Sigmoid colon (tissue), 7 donors: ENCODE data around the gene GBF1. TPM values are rescaled to one million over a fixed set of nuclear protein-coding genes. Genes with fewer than 3 reads are reported as not detected.

Experiments
- DNase-seq: peaks from one replicate; pipeline ENCODE4 v3.0.0-alpha.2; 2019
- H3K27ac ChIP-seq, 4 donors: fragments of 200-600 bp; sonication (generic); one replicate each; pipeline ENCODE4 v1.5.1; 2016 to 2019; ENCODE audit warnings: mild to moderate bottlenecking in 1 of 4
- H3K27me3 ChIP-seq, 3 donors: fragments of 200-600 bp; sonication (generic); one replicate each; pipeline ENCODE4 v1.5.1; 2019; ENCODE audit warnings: mild to moderate bottlenecking in 1 of 3
- H3K36me3 ChIP-seq, 4 donors: fragments of 200-600 bp; sonication (generic); one replicate each; pipeline ENCODE4 v1.5.1; 2016 to 2019
- H3K4me1 ChIP-seq, 4 donors: fragments of 200-600 bp; sonication (generic); one replicate each; pipeline ENCODE4 v1.5.1; 2017 to 2019
- H3K4me3 ChIP-seq, 4 donors: fragments of 200-600 bp; sonication (generic); one replicate each; pipeline ENCODE4 v1.5.1; 2017 to 2019; ENCODE audit warnings: mild to moderate bottlenecking in 2 of 4, moderate library complexity in 1 of 4
- H3K9me3 ChIP-seq, 4 donors: fragments of 200-600 bp in 3 of 4; sonication (generic) in 3 of 4; one replicate each; pipeline versions ENCODE4 v1.5.1 to v1.6.1; 2013 to 2019
- EP300 ChIP-seq, 4 donors: sonication (generic); formaldehyde crosslinking; IDR thresholded peaks; one replicate each; pipeline ENCODE4 v1.6.1; 2017; ENCODE audit warnings: antibody characterized with exemption in 4 of 4
- POLR2A ChIP-seq, 2 donors: fragments of 450-650 bp; IDR thresholded peaks; one replicate each; pipeline ENCODE4 v1.6.1; 2016; ENCODE audit warnings: antibody characterized with exemption in 2 of 2, mild to moderate bottlenecking in 2 of 2, moderate library complexity in 2 of 2
- POLR2AphosphoS5 ChIP-seq, 4 donors: sonication (generic); formaldehyde crosslinking; IDR thresholded peaks; one replicate each; pipeline ENCODE4 v1.6.1; 2017; ENCODE audit warnings: antibody characterized with exemption in 4 of 4
- WGBS, 2 donors: extraction: QIAGEN DNeasy Blood & Tissue Kit; methylation state at CpG; one replicate each; pipeline ENCODE4 v1.1.7; 2013; 5-methylcytosine and 5-hydroxymethylcytosine counted together
- intact Hi-C: fragments of 100-400 bp; cut with DNase I; formaldehyde crosslinking; loops from one replicate; pipeline ENCODE4 v1.15.1; 2023
- polyA plus RNA-seq, 3 donors: library from polyadenylated mRNA; stranded (reverse); fragments of 200-250 nt; gene quantifications; one replicate each; pipeline ENCODE4 v1.2.3, GENCODE V29; 2013
- total RNA-seq, 4 donors: library from RNA; depleted of rRNA; stranded (reverse); fragments of >200 nt; gene quantifications; one replicate each; pipeline ENCODE4 v1.1.0, GENCODE V29; 2016
- TF ChIP-seq, protein P1 (sequence below), 4 experiments: fragments of 450-650 bp in 3 of 4; fragments of 200-600 bp in 1 of 4; IDR thresholded peaks; one replicate each; pipeline ENCODE4 v1.5.1; 2016 to 2019; ENCODE audit warnings: antibody characterized with exemption in 4 of 4, mild to moderate bottlenecking in 3 of 4, moderate library complexity in 2 of 4
- donor health status: healthy with polysubstance abuse.
- donor health status: Bipolar disorder and iron deficiency.
- donor health status: healthy.

The GBF1 gene
- total and polyA plus RNA-seq, 7 donors = 8.4 to 38.2 (median 18.5) TPM

DNA sequence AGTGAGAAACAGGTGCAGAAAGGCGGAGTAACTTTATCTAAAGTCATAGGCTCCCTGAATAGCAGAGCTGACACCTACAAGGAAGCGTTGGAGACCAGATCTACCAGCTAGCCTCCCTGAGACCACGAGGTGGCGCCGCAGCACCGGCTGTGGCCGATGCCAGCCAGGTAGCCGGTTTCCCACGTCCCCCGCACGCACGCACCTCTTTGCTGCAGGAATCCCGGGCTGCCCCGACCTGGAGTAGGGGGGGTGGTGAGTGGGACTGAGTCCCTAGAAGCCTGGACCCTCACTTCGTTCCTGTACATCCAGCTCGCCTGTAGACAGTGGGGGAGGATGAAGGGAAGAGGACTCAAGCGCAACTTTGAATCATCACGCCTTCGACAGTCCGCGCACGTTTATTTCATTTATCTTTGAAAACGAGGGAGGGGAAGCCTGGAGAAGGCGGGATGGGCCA is 15.5 kb upstream of the GBF1 start:
- Histone ChIP-seq H3K36me3 (no peaks in the 10 kb centered on the region), H3K27ac (no peak overlapping the region), H3K9me3 (no peaks in the 10 kb centered on the region), H3K27me3 (peaks cover 20 to 69% (median 42%) of the 10 kb centered on the region in 3 donors), H3K4me3 (peak overlapping the region in 3 of 4 donors; percentile 32 to 49 (median 46)), H3K4me1 (peaks cover 0 to 38% (median 34%) of the 10 kb centered on the region in 4 donors)
- intact Hi-C loops = loop anchor here (1.0 to 10.0 kb wide), 3 partner anchors 58 to 355 kb away; no protein-coding TSS in a partner anchor
- DNase-seq = peak; percentile 88
- WGBS, 2 donors = 1% methylated on average over 24 of the region's 24 CpGs
- TF ChIP-seq, protein P1, sequence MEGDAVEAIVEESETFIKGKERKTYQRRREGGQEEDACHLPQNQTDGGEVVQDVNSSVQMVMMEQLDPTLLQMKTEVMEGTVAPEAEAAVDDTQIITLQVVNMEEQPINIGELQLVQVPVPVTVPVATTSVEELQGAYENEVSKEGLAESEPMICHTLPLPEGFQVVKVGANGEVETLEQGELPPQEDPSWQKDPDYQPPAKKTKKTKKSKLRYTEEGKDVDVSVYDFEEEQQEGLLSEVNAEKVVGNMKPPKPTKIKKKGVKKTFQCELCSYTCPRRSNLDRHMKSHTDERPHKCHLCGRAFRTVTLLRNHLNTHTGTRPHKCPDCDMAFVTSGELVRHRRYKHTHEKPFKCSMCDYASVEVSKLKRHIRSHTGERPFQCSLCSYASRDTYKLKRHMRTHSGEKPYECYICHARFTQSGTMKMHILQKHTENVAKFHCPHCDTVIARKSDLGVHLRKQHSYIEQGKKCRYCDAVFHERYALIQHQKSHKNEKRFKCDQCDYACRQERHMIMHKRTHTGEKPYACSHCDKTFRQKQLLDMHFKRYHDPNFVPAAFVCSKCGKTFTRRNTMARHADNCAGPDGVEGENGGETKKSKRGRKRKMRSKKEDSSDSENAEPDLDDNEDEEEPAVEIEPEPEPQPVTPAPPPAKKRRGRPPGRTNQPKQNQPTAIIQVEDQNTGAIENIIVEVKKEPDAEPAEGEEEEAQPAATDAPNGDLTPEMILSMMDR (IDR thresholded peaks at IDR 0.05) = peak; percentile 89 to 93 (median 90)
- TF ChIP-seq POLR2AphosphoS5 (IDR thresholded peaks at IDR 0.05) (peak in 1 of 4 donors; percentile 10), EP300 (IDR thresholded peaks at IDR 0.05) (no peak), POLR2A (IDR thresholded peaks at IDR 0.05) (no peak)

DNA sequence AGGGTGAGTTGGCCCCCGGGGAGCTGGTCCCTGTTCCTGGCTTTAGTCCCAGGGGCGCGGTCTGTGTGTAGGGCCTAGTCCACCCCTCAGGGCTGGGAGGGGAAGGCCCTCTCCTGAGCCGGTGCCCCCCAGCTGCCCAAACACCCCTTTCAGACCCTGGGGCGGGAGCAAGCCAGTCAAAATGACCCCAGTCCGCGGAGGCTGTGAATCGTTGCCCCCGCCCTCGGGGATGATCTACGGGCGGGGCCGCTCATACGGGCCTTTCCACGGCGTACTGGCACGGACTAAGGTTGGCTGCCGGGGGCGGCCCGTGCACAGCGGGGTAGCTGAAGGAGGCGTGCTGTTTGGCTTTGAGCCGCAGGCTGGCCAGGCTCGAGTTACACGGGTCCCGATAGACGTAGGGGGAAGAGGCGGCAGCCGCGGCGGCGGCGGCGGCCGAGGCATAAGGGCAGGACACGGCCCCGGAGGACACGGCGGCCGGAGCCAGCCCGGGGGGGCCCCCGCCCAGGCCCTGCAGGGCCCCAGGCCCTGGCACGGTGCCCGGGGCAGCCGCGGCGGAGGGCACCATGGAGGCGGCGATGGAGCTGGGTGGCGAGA is 15.0 kb upstream of the GBF1 start:
- H3K9me3 ChIP-seq = no peaks in the 10 kb centered on the region
- H3K36me3 ChIP-seq = no peaks in the 10 kb centered on the region
- 1% methylated on average over 50 of the region's 50 CpGs for WGBS, 2 donors
- peak overlapping the region in 3 of 4 donors; percentile 32 to 49 (median 46) for H3K4me3 ChIP-seq
- TF ChIP-seq, protein P1 (IDR thresholded peaks at IDR 0.05) = no peak
- TF ChIP-seq POLR2A (IDR thresholded peaks at IDR 0.05) (no peak), POLR2AphosphoS5 (IDR thresholded peaks at IDR 0.05) (no peak), EP300 (IDR thresholded peaks at IDR 0.05) (no peak)
- DNase-seq = no peak
- intact Hi-C loops = loop anchor here (1.0 kb wide), 1 partner anchor 121 kb away; no protein-coding TSS in a partner anchor
- H3K4me1 ChIP-seq = peaks cover 0 to 37% (median 34%) of the 10 kb centered on the region in 4 donors
- no peak overlapping the region for H3K27ac ChIP-seq
- peaks cover 20 to 75% (median 47%) of the 10 kb centered on the region in 3 donors for H3K27me3 ChIP-seq

DNA sequence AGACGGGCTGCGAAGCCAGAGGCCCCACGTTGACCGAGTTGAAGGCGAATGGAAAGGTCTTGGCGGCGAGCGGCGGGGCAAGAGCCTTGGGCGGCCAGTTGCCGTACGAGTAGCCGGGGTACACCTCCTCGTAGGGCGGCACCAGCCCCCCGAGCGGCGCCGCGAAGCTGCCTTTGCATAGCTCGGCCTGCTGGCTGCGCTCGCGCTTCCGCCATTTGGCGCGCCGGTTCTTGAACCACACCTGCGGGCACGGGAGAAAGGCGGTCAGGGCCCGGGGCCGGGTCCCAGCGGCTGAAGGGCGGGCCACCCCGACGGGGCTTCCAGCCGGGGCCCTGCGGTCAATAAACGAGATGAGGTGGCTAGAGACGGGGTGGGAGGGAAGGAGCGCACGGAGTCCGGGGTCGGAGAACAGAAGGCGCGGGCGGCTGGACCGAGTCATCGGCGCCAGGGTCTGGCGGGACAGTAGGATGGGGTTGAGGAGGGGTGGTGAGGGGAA is 14.4 kb upstream of the GBF1 start:
- H3K27ac ChIP-seq = no peak overlapping the region
- TF ChIP-seq POLR2A (IDR thresholded peaks at IDR 0.05) = no peak
- no peak for TF ChIP-seq POLR2AphosphoS5 (IDR thresholded peaks at IDR 0.05)
- TF ChIP-seq EP300 (IDR thresholded peaks at IDR 0.05) = no peak
- TF ChIP-seq, protein P1 (IDR thresholded peaks at IDR 0.05) = no peak
- H3K4me3 ChIP-seq = peak overlapping the region in 3 of 4 donors; percentile 32 to 49 (median 46)
- H3K9me3 ChIP-seq = no peaks in the 10 kb centered on the region
- 1 to 2% methylated on average over 52 of the region's 52 CpGs for WGBS, 2 donors
- DNase-seq = no peak
- peaks cover 0 to 32% (median 31%) of the 10 kb centered on the region in 4 donors for H3K4me1 ChIP-seq
- peaks cover 20 to 80% (median 47%) of the 10 kb centered on the region in 3 donors for H3K27me3 ChIP-seq
- H3K36me3 ChIP-seq = no peaks in the 10 kb centered on the region
- intact Hi-C loops = loop anchor here (1.0 kb wide), 1 partner anchor 120 kb away; no protein-coding TSS in a partner anchor

DNA sequence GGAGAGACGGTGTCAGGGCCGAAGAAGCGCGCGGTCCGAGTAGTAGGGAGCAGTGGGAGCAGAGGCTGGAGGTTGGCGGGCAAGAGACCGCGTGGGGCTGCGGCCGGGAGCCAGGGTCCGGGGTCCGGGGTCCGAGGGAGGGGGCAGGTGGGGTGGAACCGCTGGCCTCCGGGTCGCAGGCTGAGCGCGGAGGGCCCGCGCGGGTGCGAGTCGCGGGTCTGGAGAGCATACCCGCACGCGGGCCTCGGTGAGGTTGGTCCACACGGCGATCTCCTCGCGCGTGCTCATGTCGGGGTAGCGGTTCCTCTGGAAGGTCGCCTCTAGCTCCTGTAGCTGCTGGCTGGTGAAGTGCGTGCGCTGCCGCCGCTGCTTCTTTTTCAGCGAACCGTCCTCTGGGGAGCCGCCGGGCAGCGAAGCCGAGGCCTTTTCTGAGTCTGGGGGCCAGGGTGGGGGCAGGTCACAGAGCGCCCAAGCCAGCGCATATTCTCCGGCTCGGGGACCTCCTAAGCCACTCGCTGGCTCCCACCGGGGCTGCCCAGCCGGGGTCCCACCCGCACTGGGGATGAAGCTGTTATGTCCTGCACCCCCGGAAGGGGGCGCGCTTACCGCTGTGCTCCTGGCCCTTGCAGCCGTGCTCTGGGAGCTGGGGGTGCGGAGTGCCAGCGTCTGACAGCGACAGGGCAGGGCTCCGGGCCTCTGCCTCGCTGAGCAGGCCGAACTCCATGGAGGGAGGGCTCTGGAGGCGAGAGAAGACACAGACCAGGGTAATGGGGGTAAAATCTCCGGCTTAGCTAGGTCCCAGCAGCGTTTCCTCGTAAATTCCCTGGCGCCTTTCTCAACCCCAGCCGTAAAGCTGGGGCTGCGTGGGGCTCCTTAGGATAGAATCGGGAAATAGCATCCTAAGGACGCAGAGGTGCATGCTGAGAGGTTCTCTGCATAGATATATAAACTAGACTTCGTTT is 13.7 kb upstream of the GBF1 start:
- peak overlapping the region in 3 of 4 donors; percentile 32 to 49 (median 46) for H3K4me3 ChIP-seq
- no peak overlapping the region for H3K27ac ChIP-seq
- H3K36me3 ChIP-seq = no peaks in the 10 kb centered on the region
- intact Hi-C loops = no loop called here
- 6 to 11% methylated on average over 76 of the region's 76 CpGs for WGBS, 2 donors
- no peak for DNase-seq
- TF ChIP-seq, protein P1 (IDR thresholded peaks at IDR 0.05) = peak in 3 of 4 experiments; percentile 39 to 59 (median 58)
- TF ChIP-seq POLR2AphosphoS5 (IDR thresholded peaks at IDR 0.05) = no peak
- H3K9me3 ChIP-seq = no peaks in the 10 kb centered on the region
- peaks cover 20 to 87% (median 47%) of the 10 kb centered on the region in 3 donors for H3K27me3 ChIP-seq
- peaks cover 0 to 26% (median 24%) of the 10 kb centered on the region in 4 donors for H3K4me1 ChIP-seq
